Common myeloid progenitor, CD34-positive (primary cell): Measurements from ENCODE around the gene COP1.
A peak's percentile ranks its signal among the peaks of the same experiment; 100 is the strongest.

Source experiments
- CTCF ChIA-PET: fragments of 350-600 bp; sonication (Branson Sonifier 250); formaldehyde crosslinking; loops from one replicate; lab custom pipeline; 2021; ENCODE audit warnings: antibody characterized with exemption; lab: Charles Lee
- POLR2A ChIA-PET: fragments of 350-600 bp; sonication (Branson Sonifier 250); formaldehyde crosslinking; loops from one replicate; lab custom pipeline; 2021; ENCODE audit warnings: antibody characterized with exemption; lab: Charles Lee
- DNase-seq, 3 donors: peaks; one replicate each; pipeline versions ENCODE4 v3.0.0 to v3.0.0-alpha.2; 2013
- H3K27ac ChIP-seq, 2 experiments: 1 replicate in 1 of 2; 2 replicates in 1 of 2; pipeline ENCODE4 v1.7.0; 2013; ENCODE audit warnings: inconsistent platforms in 2 of 2, low read length in 2 of 2, mild to moderate bottlenecking in 2 of 2, low read depth in 1 of 2, moderate library complexity in 1 of 2; ENCODE audit not compliant: severe bottlenecking in 2 of 2, insufficient read depth in 1 of 2, poor library complexity in 1 of 2
- H3K27me3 ChIP-seq, 5 experiments: replicated peaks in 2 of 5; 1 replicate in 3 of 5; 2 replicates in 2 of 5; pipeline versions ENCODE4 v1.6.1 to v1.7.0; 2013; ENCODE audit warnings: low read length in 4 of 5, mild to moderate bottlenecking in 2 of 5, moderate library complexity in 2 of 5, inconsistent platforms in 1 of 5; ENCODE audit not compliant: insufficient read depth in 5 of 5, control insufficient read depth in 4 of 5
- H3K36me3 ChIP-seq, 4 experiments: 1 replicate in 2 of 4; 2 replicates in 2 of 4; pipeline versions ENCODE4 v1.6.1 to v1.7.0; 2013; ENCODE audit warnings: low read length in 3 of 4, control low read depth in 1 of 4, mild to moderate bottlenecking in 1 of 4; ENCODE audit not compliant: control insufficient read depth in 4 of 4, insufficient read depth in 4 of 4
- H3K4me1 ChIP-seq, 4 experiments: 1 replicate in 3 of 4; 2 replicates in 1 of 4; pipeline versions ENCODE4 v1.6.1 to v1.7.1; 2013; ENCODE audit warnings: low read length in 3 of 4, mild to moderate bottlenecking in 3 of 4, control low read depth in 1 of 4, inconsistent platforms in 1 of 4, moderate library complexity in 1 of 4; ENCODE audit not compliant: control insufficient read depth in 4 of 4, insufficient read depth in 4 of 4; ENCODE audit errors: control extremely low read depth in 1 of 4
- H3K4me3 ChIP-seq, 7 experiments: 1 replicate in 4 of 7; 2 replicates in 3 of 7; pipeline versions ENCODE4 v1.5.1 to v1.7.0; 2013; ENCODE audit warnings: mild to moderate bottlenecking in 7 of 7, low read length in 6 of 7, moderate library complexity in 6 of 7, inconsistent platforms in 2 of 7, low read depth in 2 of 7, control low read depth in 1 of 7; ENCODE audit not compliant: insufficient read depth in 4 of 7, control insufficient read depth in 1 of 7; ENCODE audit errors: extremely low read depth in 1 of 7
- H3K9me3 ChIP-seq, 5 experiments: 1 replicate in 4 of 5; 2 replicates in 1 of 5; pipeline versions ENCODE4 v1.6.1 to v1.7.1; 2013; ENCODE audit warnings: low read length in 4 of 5, mild to moderate bottlenecking in 2 of 5, inconsistent platforms in 1 of 5, low read depth in 1 of 5, moderate library complexity in 1 of 5; ENCODE audit not compliant: control insufficient read depth in 4 of 5, insufficient read depth in 2 of 5; ENCODE audit errors: control extremely low read depth in 1 of 5
- WGBS: methylation state at CpG from one replicate; pipeline ENCODE4 v1.1.5; 2013; ENCODE audit not compliant: insufficient coverage; 5-methylcytosine and 5-hydroxymethylcytosine counted together

The COP1 gene

DNA sequence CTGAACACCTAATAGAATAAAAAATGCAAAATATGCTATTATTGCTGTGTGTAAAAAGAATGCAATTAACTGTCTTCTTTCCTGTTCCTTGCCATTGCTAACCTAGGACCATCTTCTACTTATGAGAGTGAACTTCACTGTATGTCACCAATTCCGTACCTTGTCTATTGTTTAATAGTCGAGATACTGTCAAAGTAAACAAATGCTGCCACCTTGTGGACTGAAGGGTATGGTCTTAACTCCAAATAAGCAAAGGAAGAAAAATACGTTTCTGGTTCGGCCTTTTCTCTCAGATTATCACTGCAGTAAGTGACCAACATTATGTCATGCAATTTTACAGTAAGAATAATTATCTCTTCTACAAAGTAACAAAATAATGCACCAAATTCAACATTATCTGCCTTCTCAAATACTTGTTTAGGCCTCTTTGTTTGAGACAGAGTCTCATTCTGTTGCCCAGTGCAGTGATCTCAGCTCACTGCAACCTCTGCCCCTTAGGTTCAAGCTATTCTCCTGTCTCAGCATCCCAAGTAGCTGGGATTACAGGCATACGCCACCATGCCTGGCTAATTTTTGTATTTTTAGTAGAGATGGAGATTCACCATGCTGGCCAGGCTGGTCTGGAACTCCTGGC is 133.4 kb downstream of the COP1 start:
- H3K36me3 ChIP-seq, result peaks cover 5 to 26% (median 14%) of the 10 kb centered on the region in 4 experiments
- no peak overlapping the region for H3K4me3 ChIP-seq
- ChIA-PET POLR2A (no interaction called here), CTCF (interaction anchor here (1.0 kb wide), 2 partner anchors 9 to 927 kb away, joined by 3 read pairs; no protein-coding TSS in a partner anchor)
- 100% methylated on average over 2 of the region's 5 CpGs for WGBS
- H3K27ac ChIP-seq, result no peak overlapping the region
- peaks cover 0 to 22% (median 10%) of the 10 kb centered on the region in 5 experiments for H3K9me3 ChIP-seq
- H3K4me1 ChIP-seq, result no peaks in the 10 kb centered on the region
- H3K27me3 ChIP-seq, result no peaks in the 10 kb centered on the region
- peak; percentile 59 to 75 (median 70) for DNase-seq

DNA sequence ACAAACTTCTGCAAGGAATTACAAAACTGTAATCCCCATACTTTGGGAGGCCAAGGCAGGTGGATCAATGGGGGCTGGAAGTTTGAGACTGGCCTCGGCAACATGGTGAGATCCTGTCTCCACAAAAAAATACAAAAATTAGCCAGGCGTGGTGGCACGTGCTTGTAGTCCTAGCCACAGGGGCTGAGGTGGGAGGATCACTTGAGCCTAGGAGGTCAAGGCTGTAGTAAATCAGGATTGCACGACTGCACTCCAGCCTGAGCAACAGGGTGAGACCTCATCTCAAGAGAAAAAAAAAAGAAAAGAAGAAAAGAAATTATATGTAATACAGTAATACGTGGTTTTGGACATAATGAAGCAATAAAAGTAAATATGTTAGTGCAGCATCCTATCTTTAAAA is 138.2 kb downstream of the COP1 start:
- 100% methylated on average over 3 of the region's 5 CpGs for WGBS
- Histone ChIP-seq H3K9me3 (no peaks in the 10 kb centered on the region), H3K27me3 (no peaks in the 10 kb centered on the region), H3K27ac (no peak overlapping the region), H3K4me1 (no peaks in the 10 kb centered on the region), H3K4me3 (no peak overlapping the region), H3K36me3 (peaks cover 2 to 18% (median 8%) of the 10 kb centered on the region in 4 experiments)
- POLR2A ChIA-PET, result no interaction called here
- no peak for DNase-seq
- CTCF ChIA-PET, result no interaction called here

DNA sequence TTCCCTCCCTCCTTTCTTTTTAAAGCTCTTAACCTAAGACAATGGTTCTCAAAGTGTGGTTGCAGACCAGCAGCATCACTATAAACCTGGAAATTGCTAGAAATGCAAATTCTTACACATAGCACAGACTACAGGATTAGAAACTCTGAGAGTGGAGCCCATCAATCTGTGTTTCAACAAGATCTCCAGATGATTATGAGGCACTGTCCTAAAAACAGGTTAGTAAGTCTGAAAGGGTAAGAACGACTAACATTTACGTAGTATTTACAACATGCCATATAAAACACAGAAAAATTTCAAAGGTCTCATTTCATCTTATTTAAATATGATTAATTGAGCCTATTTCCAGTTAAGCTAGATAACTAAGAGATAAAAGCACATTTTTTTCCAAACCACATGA is 138.8 kb downstream of the COP1 start:
- no peak for DNase-seq
- WGBS, result no CpG with 5 or more reads among the region's 2 CpGs
- no peaks in the 10 kb centered on the region for H3K27me3 ChIP-seq
- H3K4me1 ChIP-seq, result no peaks in the 10 kb centered on the region
- no peak overlapping the region for H3K27ac ChIP-seq
- ChIA-PET POLR2A (no interaction called here), CTCF (no interaction called here)
- H3K36me3 ChIP-seq, result peaks cover 2 to 18% (median 8%) of the 10 kb centered on the region in 4 experiments
- H3K9me3 ChIP-seq, result no peaks in the 10 kb centered on the region
- no peak overlapping the region for H3K4me3 ChIP-seq

DNA sequence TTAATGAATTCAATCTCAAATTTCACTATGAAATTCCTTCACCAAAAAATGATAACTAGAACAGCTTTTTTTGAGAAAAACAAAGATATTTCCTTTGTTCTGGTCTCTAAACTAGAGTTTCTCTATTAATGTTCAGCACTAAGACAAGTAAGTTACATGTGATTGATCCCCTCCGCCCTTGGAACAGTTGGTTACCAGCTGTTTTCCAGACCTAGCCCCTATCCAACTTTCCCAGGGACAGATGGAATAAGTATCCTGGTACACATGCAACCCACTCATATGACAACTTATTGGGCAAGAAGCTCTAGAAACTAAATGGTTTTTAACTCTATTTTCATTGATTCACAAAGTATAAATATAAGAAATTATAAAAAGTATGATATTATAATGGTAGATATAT is 140.4 kb downstream of the COP1 start:
- no peaks in the 10 kb centered on the region for H3K4me1 ChIP-seq
- peaks cover 2 to 16% (median 8%) of the 10 kb centered on the region in 4 experiments for H3K36me3 ChIP-seq
- no peak for DNase-seq
- CTCF ChIA-PET, result interaction anchor here (1.1 kb wide), 1 partner anchor 693 kb away, joined by 4 read pairs; no protein-coding TSS in a partner anchor
- H3K4me3 ChIP-seq, result no peak overlapping the region
- POLR2A ChIA-PET, result no interaction called here
- WGBS, result 100% methylated on average over 1 of the region's 1 CpG
- no peaks in the 10 kb centered on the region for H3K27me3 ChIP-seq
- H3K27ac ChIP-seq, result no peak overlapping the region
- H3K9me3 ChIP-seq, result no peaks in the 10 kb centered on the region

DNA sequence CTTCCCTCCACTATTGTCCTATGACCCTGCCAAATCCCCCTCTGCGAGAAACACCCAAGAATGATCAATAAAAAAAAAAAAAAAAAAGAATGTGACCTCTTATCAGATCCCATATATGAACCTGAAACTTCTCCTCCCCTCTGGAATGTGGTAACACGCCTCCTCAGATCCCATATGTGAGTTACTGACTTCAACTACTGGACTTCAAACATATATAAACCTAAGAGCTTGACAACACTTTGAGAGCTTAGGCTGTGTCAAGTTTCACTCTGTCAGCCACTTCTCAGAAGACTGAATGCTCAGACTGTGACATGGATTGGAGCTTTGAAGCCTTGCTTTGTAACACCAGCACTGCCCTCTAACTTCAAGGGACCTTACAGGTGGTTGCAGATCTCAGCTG is 148.4 kb downstream of the COP1 start:
- no peaks in the 10 kb centered on the region for H3K27me3 ChIP-seq
- peaks cover 0 to 3% (median 3%) of the 10 kb centered on the region in 4 experiments for H3K36me3 ChIP-seq
- DNase-seq, result no peak
- H3K4me3 ChIP-seq, result no peak overlapping the region
- 40% methylated on average over 1 of the region's 2 CpGs for WGBS
- H3K27ac ChIP-seq, result no peak overlapping the region
- ChIA-PET POLR2A (no interaction called here), CTCF (no interaction called here)
- no peaks in the 10 kb centered on the region for H3K4me1 ChIP-seq
- H3K9me3 ChIP-seq, result no peaks in the 10 kb centered on the region

DNA sequence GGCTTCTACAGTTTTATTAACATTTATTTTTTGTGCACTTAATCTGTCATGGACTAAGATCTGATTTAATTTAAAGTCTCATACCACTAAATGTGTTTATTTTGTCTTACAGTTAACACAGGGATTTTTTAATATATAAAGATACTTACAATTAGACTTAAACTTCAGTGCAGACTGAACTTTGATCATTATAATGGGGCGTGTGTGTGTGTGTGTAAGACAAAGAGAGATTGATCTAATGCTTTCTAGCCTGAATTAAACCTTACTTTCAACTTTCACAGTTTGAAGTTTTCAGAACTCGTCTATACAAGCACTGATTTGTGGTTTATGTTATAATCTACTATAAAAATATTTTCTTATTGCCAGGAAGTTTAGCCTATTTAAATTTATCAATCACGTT is 150.8 kb downstream of the COP1 start:
- Histone ChIP-seq H3K27ac (no peak overlapping the region), H3K4me3 (no peak overlapping the region), H3K36me3 (peaks cover 0 to 3% (median 2%) of the 10 kb centered on the region in 4 experiments), H3K9me3 (no peaks in the 10 kb centered on the region), H3K27me3 (no peaks in the 10 kb centered on the region), H3K4me1 (no peaks in the 10 kb centered on the region)
- DNase-seq, result no peak
- no CpG with 5 or more reads among the region's 3 CpGs for WGBS
- ChIA-PET POLR2A (no interaction called here), CTCF (no interaction called here)

DNA sequence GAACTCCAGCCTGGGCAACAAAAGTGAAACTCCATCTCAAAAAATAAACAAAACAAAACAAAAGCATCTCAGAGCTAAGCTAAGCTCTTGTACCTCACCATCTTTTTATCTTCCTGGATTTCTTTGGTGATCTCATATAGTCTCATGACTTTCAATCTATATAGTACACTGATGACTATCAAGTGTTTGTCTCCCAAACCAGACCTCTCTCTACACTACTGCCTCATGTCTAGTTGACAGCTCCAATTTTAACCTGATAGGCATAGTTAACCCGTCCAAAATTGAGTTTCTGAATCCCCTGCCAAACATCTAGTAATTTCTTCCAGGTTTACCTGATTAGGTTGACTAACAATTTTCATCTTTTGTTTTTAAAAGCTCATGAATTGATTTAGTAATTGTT is 151.7 kb downstream of the COP1 start:
- Histone ChIP-seq H3K9me3 (no peaks in the 10 kb centered on the region), H3K27ac (no peak overlapping the region), H3K4me3 (no peak overlapping the region), H3K4me1 (no peaks in the 10 kb centered on the region), H3K27me3 (no peaks in the 10 kb centered on the region), H3K36me3 (peaks cover 0 to 3% (median under 1%) of the 10 kb centered on the region in 4 experiments)
- ChIA-PET POLR2A (no interaction called here), CTCF (no interaction called here)
- DNase-seq, result no peak
- WGBS, result no CpG with 5 or more reads among the region's 1 CpG
